GM23338 (cell line): ENCODE measurements around the gene TPCN2.

Experiments
- CREB1 ChIP-seq: fragments of 250-450 bp; sonication (Bioruptor Pico); IDR thresholded peaks from 2 replicates; pipeline ENCODE4 v1.5.0; 2020; ENCODE audit warnings: low read depth, mild to moderate bottlenecking, moderate library complexity
- CTCF ChIP-seq, 2 experiments: fragments of 200-600 bp in 1 of 2; sonication (generic) in 1 of 2; conservative IDR thresholded peaks; 2 replicates each; pipeline versions ENCODE4 v1.5.1 to v1.6.1; 2016 to 2017; ENCODE audit warnings: antibody characterized with exemption in 2 of 2, low read depth in 2 of 2, mild to moderate bottlenecking in 2 of 2, moderate library complexity in 1 of 2
- ETS1 ChIP-seq: IDR thresholded peaks from 2 replicates; pipeline ENCODE4 v1.6.1; 2016; ENCODE audit warnings: antibody characterized with exemption
- EZH2 ChIP-seq: fragments of 200-600 bp; sonication (generic); IDR thresholded peaks from one replicate; pipeline ENCODE4 v1.8.0; 2017; ENCODE audit warnings: antibody characterized with exemption, mild to moderate bottlenecking, low read depth; ENCODE audit not compliant: unreplicated experiment
- EZH2phosphoT487 ChIP-seq: fragments of 200-600 bp; sonication (generic); IDR thresholded peaks from one replicate; pipeline ENCODE4 v1.8.1; 2018; ENCODE audit warnings: antibody characterized with exemption; ENCODE audit not compliant: unreplicated experiment
- JUNB ChIP-seq: IDR thresholded peaks from one replicate; pipeline ENCODE4 v1.6.1; 2016; ENCODE audit warnings: antibody characterized with exemption; ENCODE audit not compliant: unreplicated experiment
- POLR2AphosphoS5 ChIP-seq: IDR thresholded peaks from 2 replicates; pipeline ENCODE4 v1.6.1; 2016; ENCODE audit warnings: antibody characterized with exemption, low read depth
- STAT1 ChIP-seq: IDR thresholded peaks from one replicate; pipeline ENCODE4 v1.6.1; 2016; ENCODE audit warnings: antibody characterized with exemption; ENCODE audit not compliant: unreplicated experiment
- ZNF331 ChIP-seq: fragments of 250-450 bp; sonication (Bioruptor Pico); IDR thresholded peaks from 2 replicates; pipeline ENCODE4 v1.5.0; 2020; ENCODE audit warnings: low read depth, mild to moderate bottlenecking, moderate library complexity
- TF ChIP-seq, protein P1 (sequence below): IDR thresholded peaks from one replicate; pipeline ENCODE4 v1.6.1; 2018; ENCODE audit warnings: antibody characterized with exemption; ENCODE audit not compliant: unreplicated experiment

- TF ChIP-seq POLR2AphosphoS5 = no peak
- no peak for TF ChIP-seq CREB1
- TF ChIP-seq JUNB = no peak
- TF ChIP-seq CTCF (conservative IDR thresholded peaks at IDR 0.05; ENCODE audit: low read depth in 2 of 2) = no peak
- TF ChIP-seq EZH2phosphoT487 = no peak
- TF ChIP-seq ETS1 = no peak
- no peak for TF ChIP-seq EZH2
- TF ChIP-seq, protein P1, sequence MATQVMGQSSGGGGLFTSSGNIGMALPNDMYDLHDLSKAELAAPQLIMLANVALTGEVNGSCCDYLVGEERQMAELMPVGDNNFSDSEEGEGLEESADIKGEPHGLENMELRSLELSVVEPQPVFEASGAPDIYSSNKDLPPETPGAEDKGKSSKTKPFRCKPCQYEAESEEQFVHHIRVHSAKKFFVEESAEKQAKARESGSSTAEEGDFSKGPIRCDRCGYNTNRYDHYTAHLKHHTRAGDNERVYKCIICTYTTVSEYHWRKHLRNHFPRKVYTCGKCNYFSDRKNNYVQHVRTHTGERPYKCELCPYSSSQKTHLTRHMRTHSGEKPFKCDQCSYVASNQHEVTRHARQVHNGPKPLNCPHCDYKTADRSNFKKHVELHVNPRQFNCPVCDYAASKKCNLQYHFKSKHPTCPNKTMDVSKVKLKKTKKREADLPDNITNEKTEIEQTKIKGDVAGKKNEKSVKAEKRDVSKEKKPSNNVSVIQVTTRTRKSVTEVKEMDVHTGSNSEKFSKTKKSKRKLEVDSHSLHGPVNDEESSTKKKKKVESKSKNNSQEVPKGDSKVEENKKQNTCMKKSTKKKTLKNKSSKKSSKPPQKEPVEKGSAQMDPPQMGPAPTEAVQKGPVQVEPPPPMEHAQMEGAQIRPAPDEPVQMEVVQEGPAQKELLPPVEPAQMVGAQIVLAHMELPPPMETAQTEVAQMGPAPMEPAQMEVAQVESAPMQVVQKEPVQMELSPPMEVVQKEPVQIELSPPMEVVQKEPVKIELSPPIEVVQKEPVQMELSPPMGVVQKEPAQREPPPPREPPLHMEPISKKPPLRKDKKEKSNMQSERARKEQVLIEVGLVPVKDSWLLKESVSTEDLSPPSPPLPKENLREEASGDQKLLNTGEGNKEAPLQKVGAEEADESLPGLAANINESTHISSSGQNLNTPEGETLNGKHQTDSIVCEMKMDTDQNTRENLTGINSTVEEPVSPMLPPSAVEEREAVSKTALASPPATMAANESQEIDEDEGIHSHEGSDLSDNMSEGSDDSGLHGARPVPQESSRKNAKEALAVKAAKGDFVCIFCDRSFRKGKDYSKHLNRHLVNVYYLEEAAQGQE = no peak
- no peak for TF ChIP-seq STAT1
- no peak for TF ChIP-seq ZNF331 (CRISPR knock-in tag)
Measured at GRCh38 chr11:69151836-69152235, 103.1 kb downstream of the TPCN2 start.
